KMS-11 (cell line): Measurements from ENCODE around the gene UPK3BL1.
"Not testable (repeated sequence)": the region's sequence is repeated elsewhere in the genome, so short reads cannot be mapped to it uniquely, and the experiment has no call there.

Experiments
- H2AFZ ChIP-seq: fragments of 200-600 bp; sonication (generic); 2 replicates; pipeline ENCODE4 v1.6.1; 2016; ENCODE audit warnings: antibody characterized with exemption, mixed run types, low read depth
- H3K27ac ChIP-seq: fragments of 200-600 bp; sonication (generic); 2 replicates; pipeline ENCODE4 v1.6.1; 2016; ENCODE audit warnings: mild to moderate bottlenecking, mixed run types
- H3K27me3 ChIP-seq: fragments of 200-600 bp; sonication (generic); 2 replicates; pipeline ENCODE4 v1.6.1; 2017; ENCODE audit warnings: mild to moderate bottlenecking, low read depth, mixed run types, moderate library complexity; ENCODE audit not compliant: insufficient read depth
- H3K36me3 ChIP-seq: fragments of 200-600 bp; sonication (generic); 2 replicates; pipeline ENCODE4 v1.6.1; 2017; ENCODE audit warnings: mild to moderate bottlenecking, mixed run types; ENCODE audit not compliant: insufficient read depth
- H3K4me1 ChIP-seq: fragments of 200-600 bp; sonication (generic); 2 replicates; pipeline ENCODE4 v1.6.1; 2016; ENCODE audit warnings: mild to moderate bottlenecking, low read depth, mixed run types; ENCODE audit not compliant: poor library complexity, severe bottlenecking
- H3K4me2 ChIP-seq: fragments of 200-600 bp; sonication (generic); 2 replicates; pipeline ENCODE4 v1.7.0; 2016; ENCODE audit warnings: mild to moderate bottlenecking, mixed run types
- H3K4me3 ChIP-seq: fragments of 200-600 bp; sonication (generic); IDR thresholded peaks from 2 replicates; pipeline ENCODE4 v1.6.1; 2017; ENCODE audit warnings: low read depth, low read length, mixed read lengths; ENCODE audit not compliant: insufficient read depth
- H3K79me2 ChIP-seq: fragments of 200-600 bp; sonication (generic); 2 replicates; pipeline ENCODE4 v1.6.1; 2016; ENCODE audit warnings: low read depth, mixed run types; ENCODE audit not compliant: insufficient read depth
- H3K9ac ChIP-seq: fragments of 200-600 bp; sonication (generic); 2 replicates; pipeline ENCODE4 v1.6.1; 2016; ENCODE audit warnings: mild to moderate bottlenecking, mixed run types
- H4K20me1 ChIP-seq: fragments of 200-600 bp; sonication (generic); 2 replicates; pipeline ENCODE4 v1.6.1; 2016; ENCODE audit warnings: mild to moderate bottlenecking, mixed run types; ENCODE audit not compliant: insufficient read depth

UPK3BL1 gene

DNA sequence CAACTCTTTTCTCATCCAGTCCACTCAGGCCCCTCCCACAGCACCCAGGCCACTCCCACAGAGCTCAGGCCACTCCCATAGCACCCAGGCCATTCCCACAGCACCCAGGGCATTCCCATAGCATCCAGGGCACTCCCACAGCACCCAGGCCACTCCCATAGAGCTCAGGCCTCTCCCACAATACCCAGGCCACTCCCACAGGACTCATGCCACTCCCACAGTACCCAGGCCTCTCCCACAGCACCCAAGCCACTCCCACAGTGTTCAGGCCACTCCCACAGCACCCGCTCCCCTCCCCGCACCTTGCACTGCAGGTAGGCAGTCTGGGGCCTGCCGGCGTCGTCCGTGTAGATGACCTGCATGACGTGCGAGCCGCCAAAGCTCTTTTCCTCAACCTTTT lies 52.7 kb downstream of the UPK3BL1 start:
- H3K9ac ChIP-seq = not testable (repeated sequence)

More for the DNA sequence above, 52.7 kb downstream of the UPK3BL1 start:
- H2AFZ ChIP-seq, H3K4me1 ChIP-seq, H3K36me3 ChIP-seq, H3K4me2 ChIP-seq, H3K27me3 ChIP-seq, H4K20me1 ChIP-seq, H3K79me2 ChIP-seq, H3K4me3 ChIP-seq, H3K27ac ChIP-seq: not testable (repeated sequence)
